Chondrocyte (in vitro differentiated cells): ENCODE data around the gene GSDMA. TPM values are rescaled to one million over a fixed set of nuclear protein-coding genes. Genes with fewer than 3 reads are reported as not detected.

Experiments used
- DNase-seq: peaks from one replicate; pipeline ENCODE4 v3.0.0; 2021; ENCODE audit warnings: mixed read lengths, low spot score
- H3K27ac Mint-ChIP-seq: one replicate; pipeline ENCODE4 v1.8.0; 2021; ENCODE audit warnings: mild to moderate bottlenecking, moderate library complexity, mixed read lengths; ENCODE audit not compliant: unreplicated experiment
- H3K27me3 Mint-ChIP-seq: 2 replicates; pipeline ENCODE4 v1.8.0; 2021; ENCODE audit warnings: low read depth, mixed read lengths
- H3K36me3 Mint-ChIP-seq: 2 replicates; pipeline ENCODE4 v1.8.0; 2021; ENCODE audit warnings: low read depth, mixed read lengths
- H3K4me1 Mint-ChIP-seq: 2 replicates; pipeline ENCODE4 v1.8.0; 2021; ENCODE audit warnings: low read depth, mild to moderate bottlenecking, mixed read lengths
- H3K4me3 Mint-ChIP-seq: one replicate; pipeline ENCODE4 v1.8.0; 2021; ENCODE audit warnings: mild to moderate bottlenecking, moderate library complexity, mixed read lengths; ENCODE audit not compliant: unreplicated experiment
- H3K9me3 Mint-ChIP-seq: 2 replicates; pipeline ENCODE4 v1.8.0; 2021; ENCODE audit warnings: low read depth, mixed read lengths
- CTCF ChIP-seq: fragments of 200-600 bp; sonication (generic); IDR thresholded peaks from 2 replicates; pipeline ENCODE4 v1.5.0; 2021; ENCODE audit warnings: antibody characterized with exemption, mild to moderate bottlenecking, moderate library complexity
- long read RNA-seq: library from polyadenylated mRNA; stranded (forward); transcript quantifications from one replicate; pipeline ENCODE4 v2.0.0, GENCODE V29; 2021
- total RNA-seq: library from RNA; stranded (reverse); gene quantifications from 3 replicates; pipeline ENCODE4 v1.2.1, GENCODE V29; 2021

The GSDMA gene
- not detected in 3 replicates for total RNA-seq
- long read RNA-seq: 0 reads

DNA sequence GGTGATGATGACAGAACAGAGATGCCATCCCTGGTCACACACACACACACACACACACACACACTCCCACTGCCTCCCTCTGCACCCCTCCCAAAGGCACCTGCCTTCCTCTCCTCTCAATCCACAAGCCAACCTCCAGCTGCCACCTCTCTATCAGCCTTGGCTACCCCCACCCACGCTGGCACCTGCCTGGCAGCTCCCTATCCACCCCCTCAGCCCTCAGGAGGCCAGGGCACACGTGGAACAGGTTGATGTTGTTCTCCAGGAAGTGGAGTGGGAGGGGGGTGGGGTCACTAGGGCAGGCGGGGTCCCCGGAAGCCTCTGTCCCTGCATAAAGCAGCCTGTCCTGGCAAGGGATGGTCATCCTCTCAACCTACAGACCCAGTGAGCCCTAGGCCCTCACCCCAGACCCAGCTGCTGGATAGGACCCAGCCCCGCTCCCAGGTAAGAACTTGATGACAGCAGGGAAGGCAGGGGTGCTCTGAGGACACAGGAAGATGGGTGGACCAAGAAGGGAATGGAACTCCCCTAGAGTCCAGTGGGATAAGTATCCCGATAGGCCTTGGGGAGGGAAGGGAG is at the start of gene GSDMA:
Gene GSDMA (plus strand): TSS at position 363 of the 579 bp plus-strand sequence. CDS start 2,684 bp downstream, outside the sequence.
- H3K36me3 Mint-ChIP-seq: no peaks in the 10 kb centered on the region
- no peak for DNase-seq
- H3K4me1 Mint-ChIP-seq: peaks cover 3% of the 10 kb centered on the region
- H3K27me3 Mint-ChIP-seq: peaks cover 32% of the 10 kb centered on the region
- H3K9me3 Mint-ChIP-seq: no peaks in the 10 kb centered on the region
- no peak for TF ChIP-seq CTCF
- H3K4me3 Mint-ChIP-seq: no peak within 1 kb of the TSS
- no peak within 1 kb of the TSS for H3K27ac Mint-ChIP-seq

DNA sequence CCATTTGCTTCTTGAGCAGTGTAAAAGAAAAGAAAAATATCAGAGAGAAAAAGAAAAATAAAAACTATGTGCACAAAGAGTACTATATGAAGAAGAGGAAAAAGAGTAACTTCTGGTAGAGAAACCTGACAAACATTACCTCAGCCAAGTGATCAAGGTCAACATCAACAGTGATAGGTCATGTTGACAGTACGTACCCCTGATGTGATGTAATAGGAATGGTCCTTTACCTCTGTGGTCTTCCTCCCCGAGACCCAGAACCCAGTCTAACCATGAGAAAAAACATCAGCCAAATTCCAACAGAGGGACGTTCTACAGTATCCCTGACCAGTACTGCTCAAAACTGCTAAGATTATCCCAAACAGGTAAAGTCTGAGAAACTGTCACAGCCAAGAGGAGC is 48.8 kb upstream of the GSDMA start:
- Mint-ChIP-seq H3K4me1 (no peaks in the 10 kb centered on the region), H3K27ac (no peak overlapping the region), H3K36me3 (peaks cover 17% of the 10 kb centered on the region), H3K4me3 (no peak overlapping the region), H3K9me3 (no peaks in the 10 kb centered on the region), H3K27me3 (no peaks in the 10 kb centered on the region)
- no peak for TF ChIP-seq CTCF
- no peak for DNase-seq

- H3K27me3 Mint-ChIP-seq: no peaks in the 10 kb centered on the region
- H3K4me1 Mint-ChIP-seq: no peaks in the 10 kb centered on the region
- no peak overlapping the region for H3K27ac Mint-ChIP-seq
- H3K9me3 Mint-ChIP-seq: no peaks in the 10 kb centered on the region
- TF ChIP-seq CTCF: no peak
- H3K4me3 Mint-ChIP-seq: no peak overlapping the region
- no peak for DNase-seq
- H3K36me3 Mint-ChIP-seq: peaks cover 24% of the 10 kb centered on the region
Measured at GRCh38 chr17:39915559-39915958, 47.2 kb upstream of the GSDMA start.

GRCh38 chr17:39916918-39917317 is 45.9 kb upstream of the GSDMA start:
- no peak overlapping the region for H3K4me3 Mint-ChIP-seq
- peaks cover 24% of the 10 kb centered on the region for H3K36me3 Mint-ChIP-seq
- no peaks in the 10 kb centered on the region for H3K27me3 Mint-ChIP-seq
- no peak overlapping the region for H3K27ac Mint-ChIP-seq
- H3K9me3 Mint-ChIP-seq: no peaks in the 10 kb centered on the region
- H3K4me1 Mint-ChIP-seq: no peaks in the 10 kb centered on the region
- DNase-seq: no peak
- peak; percentile 27 for TF ChIP-seq CTCF

- Mint-ChIP-seq H3K4me1 (peaks cover 2% of the 10 kb centered on the region), H3K36me3 (peaks cover 28% of the 10 kb centered on the region), H3K9me3 (no peaks in the 10 kb centered on the region), H3K4me3 (no peak overlapping the region), H3K27me3 (no peaks in the 10 kb centered on the region), H3K27ac (no peak overlapping the region)
- DNase-seq: no peak
- TF ChIP-seq CTCF: no peak
Measured at GRCh38 chr17:39919087-39919683, 43.6 kb upstream of the GSDMA start.
